DND-41 (cell line): ENCODE data around the gene OTX1.

Source experiments
- EZH2 ChIP-seq: IDR thresholded peaks from 3 replicates; pipeline ENCODE4 v1.6.1; 2012; ENCODE audit warnings: borderline replicate concordance, low read depth, mild to moderate bottlenecking, moderate library complexity, low read length, inconsistent platforms; ENCODE audit not compliant: severe bottlenecking
- TF ChIP-seq, protein P1 (sequence below): IDR thresholded peaks from 2 replicates; pipeline ENCODE4 v1.5.1; 2012; ENCODE audit warnings: borderline replicate concordance, low read length, moderate library complexity, mild to moderate bottlenecking; ENCODE audit not compliant: poor library complexity, severe bottlenecking; ENCODE audit errors: extremely low read depth

- TF ChIP-seq, protein P1, sequence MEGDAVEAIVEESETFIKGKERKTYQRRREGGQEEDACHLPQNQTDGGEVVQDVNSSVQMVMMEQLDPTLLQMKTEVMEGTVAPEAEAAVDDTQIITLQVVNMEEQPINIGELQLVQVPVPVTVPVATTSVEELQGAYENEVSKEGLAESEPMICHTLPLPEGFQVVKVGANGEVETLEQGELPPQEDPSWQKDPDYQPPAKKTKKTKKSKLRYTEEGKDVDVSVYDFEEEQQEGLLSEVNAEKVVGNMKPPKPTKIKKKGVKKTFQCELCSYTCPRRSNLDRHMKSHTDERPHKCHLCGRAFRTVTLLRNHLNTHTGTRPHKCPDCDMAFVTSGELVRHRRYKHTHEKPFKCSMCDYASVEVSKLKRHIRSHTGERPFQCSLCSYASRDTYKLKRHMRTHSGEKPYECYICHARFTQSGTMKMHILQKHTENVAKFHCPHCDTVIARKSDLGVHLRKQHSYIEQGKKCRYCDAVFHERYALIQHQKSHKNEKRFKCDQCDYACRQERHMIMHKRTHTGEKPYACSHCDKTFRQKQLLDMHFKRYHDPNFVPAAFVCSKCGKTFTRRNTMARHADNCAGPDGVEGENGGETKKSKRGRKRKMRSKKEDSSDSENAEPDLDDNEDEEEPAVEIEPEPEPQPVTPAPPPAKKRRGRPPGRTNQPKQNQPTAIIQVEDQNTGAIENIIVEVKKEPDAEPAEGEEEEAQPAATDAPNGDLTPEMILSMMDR, result peak; percentile 15
- TF ChIP-seq EZH2, result no peak
Measured at GRCh38 chr2:63050334-63051041, at the start of gene OTX1.
